Stimulated activated CD4-positive, alpha-beta T cell treated with anti-CD3 and anti-CD28 coated beads, Interleukin-1b, Interleukin-23, amount 100 ng/mL, for 24 hours (primary cell): ENCODE results near the gene E2F6.

Experiments used
- DNase-seq, 4 experiments: peaks; one replicate each; pipeline ENCODE4 v3.0.0-alpha.2; 2020; ENCODE audit warnings: low read depth in 4 of 4, low spot score in 1 of 4

The E2F6 gene

GRCh38 chr2:11458753-11459152 lies 7.2 kb downstream of the E2F6 start:
- no peak for DNase-seq

- no peak for DNase-seq
Measured at GRCh38 chr2:11457935-11458334, 8.0 kb downstream of the E2F6 start.

- DNase-seq = no peak
Measured at GRCh38 chr2:11456251-11456650, 9.7 kb downstream of the E2F6 start.

GRCh38 chr2:11454824-11455223 lies 11.1 kb downstream of the E2F6 start:
- DNase-seq = no peak

GRCh38 chr2:11450791-11451190 lies 15.2 kb downstream of the E2F6 start:
- DNase-seq = no peak

GRCh38 chr2:11446733-11447248 lies 19.2 kb downstream of the E2F6 start:
- no peak for DNase-seq

GRCh38 chr2:11444737-11445136 lies 21.2 kb downstream of the E2F6 start:
- DNase-seq = no peak

- DNase-seq = no peak
Measured at GRCh38 chr2:11438555-11439080, 27.3 kb downstream of the E2F6 start.

GRCh38 chr2:11437602-11438001 lies 28.4 kb downstream of the E2F6 start:
- DNase-seq = no peak

GRCh38 chr2:11435036-11435435 lies 30.9 kb downstream of the E2F6 start:
- no peak for DNase-seq

GRCh38 chr2:11434443-11434842 lies 31.5 kb downstream of the E2F6 start:
- DNase-seq = no peak

- no peak for DNase-seq
Measured at GRCh38 chr2:11433822-11434221, 32.1 kb downstream of the E2F6 start.

- no peak for DNase-seq
Measured at GRCh38 chr2:11430729-11431128, 35.2 kb downstream of the E2F6 start.

GRCh38 chr2:11427224-11427623 lies 38.7 kb downstream of the E2F6 start:
- no peak for DNase-seq

- DNase-seq = no peak
Measured at GRCh38 chr2:11422901-11423435, 43.0 kb downstream of the E2F6 start.

GRCh38 chr2:11422491-11422865 lies 43.5 kb downstream of the E2F6 start:
- no peak for DNase-seq

GRCh38 chr2:11421863-11422490 lies 44.0 kb downstream of the E2F6 start:
- no peak for DNase-seq

GRCh38 chr2:11420671-11421070 lies 45.3 kb downstream of the E2F6 start:
- DNase-seq = no peak

GRCh38 chr2:11420190-11420589 lies 45.8 kb downstream of the E2F6 start:
- no peak for DNase-seq

GRCh38 chr2:11419781-11420180 lies 46.2 kb downstream of the E2F6 start:
- DNase-seq = no peak

- no peak for DNase-seq
Measured at GRCh38 chr2:11417946-11418585, 47.9 kb downstream of the E2F6 start.

- no peak for DNase-seq
Measured at GRCh38 chr2:11416931-11417330, 49.0 kb downstream of the E2F6 start.
